SU-DHL-6 (cell line): ENCODE measurements around the gene RAX2.

ENCODE experiments used
- EZH2phosphoT487 ChIP-seq: fragments of 200-600 bp; sonication (generic), shearing (Covaris generic); conservative IDR thresholded peaks from 2 replicates; pipeline ENCODE4 v1.6.1; 2018; ENCODE audit warnings: mild to moderate bottlenecking, antibody characterized with exemption, low read length, moderate library complexity, mixed read lengths
- TF ChIP-seq, protein P1 (sequence below): fragments of 200-600 bp; sonication (generic); IDR thresholded peaks from one replicate; pipeline ENCODE4 v1.5.1; 2017; ENCODE audit warnings: antibody characterized with exemption, mild to moderate bottlenecking, low read length, moderate library complexity; ENCODE audit not compliant: insufficient read depth, poor library complexity, severe bottlenecking

DNA sequence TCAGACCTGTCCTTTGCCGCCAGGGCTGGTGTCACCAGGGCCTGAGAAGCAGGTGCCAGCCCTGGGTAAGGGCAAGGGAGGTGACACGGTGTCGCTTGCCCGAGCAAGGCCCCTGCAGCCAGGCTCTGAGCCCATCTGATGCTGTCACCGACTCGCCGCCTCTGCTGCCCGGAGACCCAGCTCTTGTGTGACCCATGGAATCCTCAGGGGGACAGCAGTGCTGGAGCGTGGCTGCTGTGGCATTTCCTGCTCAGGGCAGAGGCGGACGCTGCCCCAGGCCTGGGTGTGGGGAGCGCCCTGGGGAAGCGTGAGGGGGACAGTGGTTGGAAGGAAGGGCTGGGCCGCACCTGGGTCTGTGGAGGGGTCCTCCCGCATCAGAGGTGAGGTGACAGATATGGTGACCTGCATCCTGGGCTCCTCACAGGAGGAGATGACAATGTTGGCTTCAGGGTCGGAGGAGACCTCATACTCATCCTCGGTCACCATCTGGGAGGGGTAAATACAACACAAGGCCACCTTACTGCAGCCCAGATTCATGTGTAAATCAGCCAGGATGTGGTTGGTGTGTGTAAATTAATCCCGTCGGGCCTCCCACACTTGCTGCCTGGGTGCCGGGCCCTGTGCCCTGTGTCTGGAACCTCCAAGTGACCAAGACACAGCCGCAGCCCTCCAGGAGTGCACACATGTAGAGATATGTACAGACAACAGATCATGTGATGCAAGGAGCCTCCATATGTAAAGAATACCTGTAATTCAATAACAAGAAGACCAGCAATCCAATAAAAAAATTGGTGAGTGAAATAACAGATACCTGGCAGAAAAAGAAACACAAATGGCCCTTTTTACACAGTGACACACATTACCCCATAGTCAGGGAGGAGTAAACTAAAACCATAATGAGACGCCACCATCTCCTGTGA lies 41.7 kb upstream of the RAX2 start:
- TF ChIP-seq, protein P1, sequence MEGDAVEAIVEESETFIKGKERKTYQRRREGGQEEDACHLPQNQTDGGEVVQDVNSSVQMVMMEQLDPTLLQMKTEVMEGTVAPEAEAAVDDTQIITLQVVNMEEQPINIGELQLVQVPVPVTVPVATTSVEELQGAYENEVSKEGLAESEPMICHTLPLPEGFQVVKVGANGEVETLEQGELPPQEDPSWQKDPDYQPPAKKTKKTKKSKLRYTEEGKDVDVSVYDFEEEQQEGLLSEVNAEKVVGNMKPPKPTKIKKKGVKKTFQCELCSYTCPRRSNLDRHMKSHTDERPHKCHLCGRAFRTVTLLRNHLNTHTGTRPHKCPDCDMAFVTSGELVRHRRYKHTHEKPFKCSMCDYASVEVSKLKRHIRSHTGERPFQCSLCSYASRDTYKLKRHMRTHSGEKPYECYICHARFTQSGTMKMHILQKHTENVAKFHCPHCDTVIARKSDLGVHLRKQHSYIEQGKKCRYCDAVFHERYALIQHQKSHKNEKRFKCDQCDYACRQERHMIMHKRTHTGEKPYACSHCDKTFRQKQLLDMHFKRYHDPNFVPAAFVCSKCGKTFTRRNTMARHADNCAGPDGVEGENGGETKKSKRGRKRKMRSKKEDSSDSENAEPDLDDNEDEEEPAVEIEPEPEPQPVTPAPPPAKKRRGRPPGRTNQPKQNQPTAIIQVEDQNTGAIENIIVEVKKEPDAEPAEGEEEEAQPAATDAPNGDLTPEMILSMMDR: no peak
- TF ChIP-seq EZH2phosphoT487: no peak
